Renal cortex interstitium (tissue), 11 donors: ENCODE data around the gene ABO. TPM values are rescaled to one million over a fixed set of nuclear protein-coding genes. Genes with fewer than 3 reads are reported as not detected.
"Not testable (repeated sequence)": the region's sequence is repeated elsewhere in the genome, so short reads cannot be mapped to it uniquely, and the experiment has no call there.

Experiments
- DNase-seq, 11 donors: peaks; one replicate each; pipeline ENCODE4 v3.0.0-alpha.2; 2013; ENCODE audit warnings: low read depth in 9 of 11, low spot score in 4 of 11; ENCODE audit errors: extremely low read depth in 1 of 11
- polyA plus RNA-seq, 3 donors: library from polyadenylated mRNA; unstranded; fragments of 120-200 nt; gene quantifications; one replicate each; pipeline ENCODE4 v1.2.1, GENCODE V29; 2013; ENCODE audit not compliant: insufficient read length in 3 of 3

Gene ABO
- polyA plus RNA-seq, 3 donors: 10.3 to 27.8 (median 17.7) TPM

DNA sequence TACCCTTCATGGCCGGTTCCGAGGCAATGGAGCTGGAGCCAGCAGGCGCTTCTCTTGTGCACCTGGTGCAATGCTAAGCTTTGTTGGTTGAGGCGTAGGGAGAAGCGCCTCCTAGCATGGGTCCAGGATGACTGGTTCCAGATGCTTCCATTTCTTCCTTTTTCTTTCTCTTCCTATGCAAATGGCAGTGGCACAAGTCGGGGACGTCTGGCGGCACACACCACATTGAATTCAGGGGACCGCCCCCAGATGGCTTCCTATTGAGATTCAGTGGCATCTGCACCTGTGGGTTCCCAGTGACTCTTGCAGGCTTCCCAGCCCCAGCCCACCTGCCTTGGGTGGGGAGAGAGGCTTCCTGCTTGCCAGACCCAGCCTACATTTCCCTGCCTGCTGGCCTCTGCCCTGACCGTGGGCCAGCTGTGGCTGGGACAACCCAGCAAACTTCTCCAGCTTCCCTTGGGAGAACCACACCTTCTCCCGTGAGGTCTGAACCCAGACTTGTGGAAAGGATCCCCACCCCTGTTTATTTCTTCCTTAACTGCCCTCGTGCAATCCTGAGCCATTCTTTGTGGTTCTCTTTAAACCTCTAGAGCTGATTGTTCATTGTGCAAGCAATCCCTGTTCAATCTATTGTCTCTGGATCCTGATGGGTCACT lies 57.5 kb downstream of the ABO start:
- DNase-seq: not testable (repeated sequence)

DNA sequence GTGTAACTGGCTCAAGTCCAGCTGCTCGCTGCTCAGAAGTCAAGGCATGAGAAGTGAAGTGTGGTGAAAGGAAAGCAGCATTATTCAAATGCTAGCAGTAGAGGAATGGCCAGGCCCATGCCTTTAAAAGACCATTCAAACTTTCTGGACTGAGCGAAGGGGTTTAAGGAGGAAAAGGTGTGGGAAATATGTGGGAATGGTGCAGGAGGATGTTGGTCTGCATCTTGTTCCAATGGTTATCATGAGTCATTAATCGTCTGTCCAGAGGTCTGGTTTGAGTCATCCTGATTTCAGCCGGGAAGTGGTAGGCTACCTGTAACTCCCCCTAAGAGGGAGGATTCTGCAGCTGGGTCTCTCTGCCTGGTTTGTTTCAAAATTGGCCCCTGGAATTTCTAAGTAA lies 60.7 kb downstream of the ABO start:
- DNase-seq: not testable (repeated sequence)

DNA sequence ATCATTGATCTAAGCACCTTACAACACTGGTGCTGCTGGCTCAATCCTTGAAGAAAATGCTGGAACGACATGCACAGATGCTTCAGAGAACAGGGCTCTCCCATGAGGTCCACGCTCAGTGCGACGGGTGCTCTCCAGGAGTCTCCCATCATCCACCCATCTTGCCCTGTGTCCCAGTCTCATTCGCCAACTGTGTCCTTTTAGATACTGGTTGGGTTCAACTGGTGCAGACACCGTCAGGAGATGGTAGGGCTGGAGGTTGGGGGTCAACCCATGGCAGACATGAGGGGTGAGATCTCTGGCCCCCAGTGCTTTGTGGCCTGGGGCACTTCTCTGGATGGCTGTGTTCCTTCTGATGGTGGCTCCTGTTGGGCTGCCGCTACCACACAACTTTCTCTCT lies 64.4 kb downstream of the ABO start:
- DNase-seq: no peak

DNA sequence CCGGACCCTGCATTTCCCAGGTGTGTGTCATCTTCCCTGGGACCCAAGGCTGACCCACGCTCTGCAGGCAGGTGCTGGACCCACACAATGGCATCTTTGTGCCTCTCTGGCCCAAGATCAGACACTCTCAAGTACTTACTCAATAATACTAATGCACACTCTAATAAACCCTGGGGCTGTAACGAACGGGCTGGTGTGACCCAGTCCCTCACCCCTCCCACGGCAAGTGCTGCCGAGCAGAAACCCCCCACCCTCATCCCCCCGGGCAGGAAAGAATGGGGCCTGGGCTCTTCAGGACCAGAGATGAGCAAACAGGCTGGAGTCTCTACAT lies 64.8 kb downstream of the ABO start:
- no peak for DNase-seq

DNA sequence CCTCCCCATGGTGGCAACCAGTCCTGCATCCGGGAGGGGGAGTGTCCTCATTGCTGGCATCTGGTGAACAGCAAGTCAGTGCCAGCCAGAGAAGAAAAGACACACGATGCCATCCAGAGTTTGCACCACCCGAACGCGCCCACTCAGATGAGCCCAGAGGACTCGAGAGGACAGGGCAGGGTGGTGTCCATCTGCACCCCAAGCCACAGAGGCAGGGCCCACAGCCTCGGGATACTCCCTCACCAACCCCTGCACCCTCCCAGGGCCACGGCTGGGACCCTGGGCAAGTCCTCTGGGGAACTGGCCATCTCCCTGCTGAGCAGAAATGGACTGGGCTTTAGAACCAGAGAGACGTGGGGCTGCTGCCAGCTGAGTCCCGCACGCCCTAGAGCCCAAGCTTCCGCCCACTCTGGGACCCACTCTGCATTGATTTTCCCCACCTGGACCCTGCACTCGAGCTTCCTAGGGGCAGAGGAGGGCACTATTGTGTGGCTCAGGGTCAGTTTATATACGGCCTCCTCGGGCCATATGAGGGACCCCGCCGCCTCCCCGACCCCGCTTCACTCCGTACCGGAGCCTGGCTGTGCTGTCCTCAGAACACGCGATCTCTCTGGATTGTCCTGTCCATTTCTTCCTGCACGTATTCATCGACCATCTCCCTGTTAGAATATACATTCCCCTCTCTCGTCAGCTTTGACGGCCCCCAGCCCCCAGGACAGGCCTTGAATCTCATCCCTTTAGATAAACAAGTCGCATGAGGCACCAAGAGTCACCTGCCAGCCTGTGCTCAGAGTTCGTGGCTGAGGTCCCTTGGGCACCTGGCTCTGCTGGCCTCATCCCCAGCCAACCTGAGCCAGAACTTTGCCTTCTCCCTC lies 65.4 kb downstream of the ABO start:
- not testable (repeated sequence) for DNase-seq

DNA sequence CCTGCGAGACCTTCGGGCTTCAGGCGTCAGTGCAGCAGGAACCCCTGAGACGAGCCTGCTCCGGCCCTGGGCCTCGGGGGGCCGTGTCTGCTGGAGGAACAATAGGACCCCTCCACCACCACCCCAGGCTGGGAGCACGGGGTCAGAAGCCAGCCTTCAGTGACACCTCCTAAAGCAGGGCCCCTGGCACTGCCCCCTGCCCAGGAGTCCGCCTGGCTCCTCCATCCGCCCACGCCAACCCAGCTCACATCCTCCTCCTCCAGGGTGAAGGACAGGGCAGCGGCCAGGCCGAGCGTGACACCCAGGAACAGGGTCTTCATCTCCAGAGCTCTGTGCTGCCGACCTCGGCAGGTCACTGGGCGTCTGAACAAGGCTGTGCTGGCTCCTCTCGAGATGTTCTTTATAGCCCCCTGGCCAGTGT lies 66.1 kb downstream of the ABO start, which contains the start of gene OBP2B:
OBP2B (minus strand) TSS at position 371 of the 421 bp plus-strand sequence; CDS start at position 320, 51 bp downstream.
- not testable (repeated sequence) for DNase-seq

DNA sequence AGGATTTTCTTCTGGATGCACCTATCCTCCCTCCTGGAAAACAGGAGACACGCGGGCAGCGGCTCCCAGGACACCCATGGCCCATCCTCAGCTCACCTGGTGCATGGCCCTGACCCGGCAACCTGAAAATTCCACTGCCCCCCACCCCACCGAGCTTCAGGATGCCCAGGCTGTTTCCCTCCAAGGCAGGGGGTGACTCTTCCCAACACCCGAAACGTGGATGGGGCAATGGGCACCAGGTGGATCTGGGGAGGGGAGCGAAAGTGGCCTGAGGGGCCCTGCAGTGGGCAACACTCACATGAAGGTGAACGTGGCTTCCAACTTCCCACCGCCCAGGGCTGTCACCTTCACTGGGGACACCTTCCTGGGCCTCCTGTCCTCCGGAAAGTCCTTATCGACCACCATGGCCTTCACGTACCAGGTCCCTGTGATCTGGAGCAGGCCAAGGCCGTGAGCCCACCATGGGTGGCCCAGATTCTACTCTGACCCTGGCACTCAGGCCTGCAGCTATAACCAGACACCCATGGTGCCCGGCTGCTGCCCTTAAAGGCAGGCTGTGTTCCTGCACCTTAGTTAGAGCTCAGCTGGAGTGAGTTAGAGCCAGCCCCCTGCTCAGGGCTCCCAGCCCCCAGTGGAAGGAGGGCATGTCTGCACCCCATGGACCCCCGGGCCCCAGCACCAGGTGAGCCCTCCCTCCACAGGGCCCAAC lies 66.7 kb downstream of the ABO start:
- DNase-seq: not testable (repeated sequence)

DNA sequence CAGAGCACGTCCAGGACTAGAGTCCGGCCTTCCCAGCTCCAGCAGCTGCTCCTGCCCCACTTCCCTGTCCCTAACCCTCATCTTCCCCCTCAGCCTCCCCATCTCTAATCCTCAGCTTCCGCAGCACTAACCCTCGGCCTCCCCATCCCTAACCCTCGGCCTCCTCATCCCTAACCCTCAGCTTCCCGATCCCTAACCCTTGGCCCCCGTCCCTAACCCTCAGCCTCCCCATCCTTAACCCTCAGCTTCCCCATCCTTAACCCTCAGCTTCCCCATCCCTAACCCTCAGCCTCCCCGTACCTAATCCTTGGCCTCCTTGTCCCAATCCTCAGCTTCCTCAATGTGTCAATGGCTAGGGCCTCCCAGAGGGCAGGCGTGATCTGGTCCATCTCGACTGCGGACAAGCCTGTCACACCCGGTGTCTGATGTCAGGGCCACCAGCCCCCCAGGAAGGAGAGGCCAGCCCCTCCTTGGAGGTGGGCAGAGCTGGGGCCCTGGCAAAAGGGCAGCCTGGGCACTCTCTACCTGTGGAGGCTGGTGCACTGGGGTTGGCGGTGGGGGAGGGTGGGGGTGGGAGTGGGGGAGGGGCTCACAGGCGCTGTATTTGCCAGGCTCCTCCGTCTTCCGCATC lies 67.3 kb downstream of the ABO start:
- no peak for DNase-seq

DNA sequence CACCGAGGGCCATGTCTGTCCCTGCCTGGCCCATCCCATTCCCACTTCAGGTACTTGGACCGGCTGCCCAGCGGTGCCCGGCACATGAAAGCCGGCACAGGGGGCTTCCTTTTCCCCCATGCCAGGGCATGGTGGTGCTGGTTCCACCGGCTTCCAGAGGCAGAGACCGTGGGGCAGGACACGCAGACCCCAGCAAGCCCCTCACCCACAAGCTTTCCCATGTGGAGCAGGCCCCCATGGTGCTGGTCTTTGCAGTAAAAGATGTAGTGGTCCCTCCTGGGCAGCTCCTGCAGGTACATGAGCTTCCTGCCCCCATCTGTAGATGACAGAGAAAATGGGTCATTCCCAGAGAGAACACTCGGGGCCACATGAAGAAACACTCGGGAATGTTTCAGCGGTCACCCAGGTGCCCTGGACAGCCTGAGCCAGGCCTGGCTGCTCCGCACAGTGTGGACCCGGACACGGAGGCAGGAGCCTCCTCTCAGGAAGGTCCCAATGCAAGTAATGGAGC lies 67.9 kb downstream of the ABO start:
- DNase-seq: no peak

DNA sequence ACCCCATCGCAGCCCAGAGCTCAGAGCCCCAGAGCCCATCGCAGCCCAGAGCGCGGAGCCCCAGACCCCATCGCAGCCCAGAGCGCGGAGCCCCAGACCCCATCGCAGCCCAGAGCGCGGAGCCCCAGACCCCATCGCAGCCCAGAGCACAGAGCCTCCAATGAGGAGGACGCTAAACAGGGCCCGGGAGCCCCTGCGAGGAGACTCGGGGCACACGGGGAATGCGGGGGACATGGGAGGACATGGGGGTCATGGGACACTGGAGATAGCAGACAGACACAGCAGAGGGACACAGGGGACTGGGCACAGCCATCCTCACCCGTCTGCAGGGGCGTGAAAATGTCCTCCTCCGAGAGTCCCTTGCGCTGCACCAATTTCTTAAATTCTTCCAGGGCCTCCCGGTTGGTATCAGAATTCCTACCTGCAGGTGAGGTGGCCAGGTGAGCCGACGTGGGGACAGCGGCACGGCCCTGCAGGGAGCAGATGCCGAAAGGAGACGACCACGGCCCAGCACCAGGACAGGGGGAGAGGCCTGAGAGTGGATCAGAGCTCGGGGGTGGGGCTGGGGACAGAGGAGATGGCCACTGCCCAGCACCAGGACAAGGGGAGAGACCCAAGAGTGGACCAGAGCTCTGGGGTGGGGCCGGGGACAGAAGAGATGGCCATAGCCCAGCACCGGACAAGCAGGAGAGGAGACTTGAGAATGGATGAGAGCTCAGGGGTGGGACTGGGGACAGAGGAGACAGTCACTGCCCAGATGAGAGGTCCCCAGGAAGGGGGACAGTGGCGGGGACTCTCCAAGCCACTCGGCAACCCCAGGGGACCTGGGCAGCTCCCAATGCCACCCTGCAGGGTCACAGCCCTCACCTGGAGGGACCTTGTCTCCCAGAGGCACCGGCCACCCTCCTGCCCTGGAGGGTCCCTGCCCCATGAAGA lies 68.7 kb downstream of the ABO start:
- no peak for DNase-seq

DNA sequence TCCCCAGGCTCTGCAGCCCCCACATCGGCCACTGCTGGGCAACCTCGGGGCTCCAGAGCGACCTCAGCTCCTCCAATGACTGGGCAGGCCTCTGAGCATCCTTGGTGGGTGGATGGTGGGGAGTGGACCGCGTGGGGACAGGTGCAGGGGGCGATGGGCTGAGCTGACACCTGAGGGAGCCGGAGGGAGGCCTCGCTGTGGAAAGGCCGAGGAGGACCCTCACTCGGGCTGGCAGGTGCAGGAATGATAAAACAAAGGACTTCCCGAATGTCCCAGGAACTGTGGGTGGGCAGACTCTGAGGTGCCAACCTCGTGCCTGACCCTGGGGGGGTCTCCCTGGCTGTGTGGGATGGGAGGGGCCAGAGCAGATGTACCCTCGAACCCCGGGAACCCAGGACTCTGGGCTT lies 69.5 kb downstream of the ABO start:
- DNase-seq: not testable (repeated sequence)

Other genes starting within 250 kb of the ABO start
- gene GTF3C5, start 244.2 kb downstream of the ABO start, polyA plus RNA-seq: 10 to 100 TPM; 63.4 to 75.6 (median 74.4) TPM
- 1 to 10 TPM; 3.3 to 4.8 (median 4.0) TPM for gene CEL, start 213.2 kb downstream of the ABO start, polyA plus RNA-seq
- 10 to 100 TPM; 30.6 to 44.4 (median 40.2) TPM for gene RALGDS, start 154.0 kb downstream of the ABO start, polyA plus RNA-seq
- 1 to 10 TPM; 1.8 to 3.0 (median 2.2) TPM for gene GBGT1, start 111.3 kb downstream of the ABO start, polyA plus RNA-seq
- under 1 TPM in 1 of 3 donors, not detected in 2; 0.34 TPM for gene OBP2B, start 66.0 kb downstream of the ABO start, polyA plus RNA-seq
- 10 to 100 TPM; 21.2 to 31.3 (median 29.9) TPM for gene SURF6, start 61.0 kb upstream of the ABO start, polyA plus RNA-seq
- 10 to 100 TPM; 22.9 to 32.5 (median 29.2) TPM for gene MED22, start 72.9 kb upstream of the ABO start, polyA plus RNA-seq
- gene RPL7A, start 73.0 kb upstream of the ABO start, polyA plus RNA-seq: 1,000 to 10,000 TPM; 2,380 to 2,771 (median 2,510) TPM
- 10 to 100 TPM; 43.6 to 52.8 (median 52.4) TPM for gene SURF1, start 81.3 kb upstream of the ABO start, polyA plus RNA-seq
- 10 to 100 TPM; 21.6 to 26.3 (median 25.3) TPM for gene SURF2, start 81.3 kb upstream of the ABO start, polyA plus RNA-seq
- gene SURF4, start 100.9 kb upstream of the ABO start, polyA plus RNA-seq: 100 to 1,000 TPM; 161 to 181 (median 175) TPM
- gene STKLD1, start 101.2 kb upstream of the ABO start, polyA plus RNA-seq: 1 to 10 TPM; 4.3 to 5.4 (median 4.4) TPM
- gene REXO4, start 142.8 kb upstream of the ABO start, polyA plus RNA-seq: 10 to 100 TPM; 25.2 to 33.4 (median 28.9) TPM
- 10 to 100 TPM in 2 of 3 donors, 1 to 10 TPM in 1; 8.5 to 14.6 (median 11.5) TPM for gene ADAMTS13, start 147.2 kb upstream of the ABO start, polyA plus RNA-seq
- 10 to 100 TPM; 23.5 to 35.8 (median 32.8) TPM for gene CACFD1, start 184.8 kb upstream of the ABO start, polyA plus RNA-seq
- 1 to 10 TPM; 1.3 to 1.6 (median 1.6) TPM for gene SLC2A6, start 203.9 kb upstream of the ABO start, polyA plus RNA-seq
- under 1 TPM in 1 of 3 donors, not detected in 2; 0.30 TPM for gene MYMK, start 249.8 kb upstream of the ABO start, polyA plus RNA-seq